Gastroesophageal sphincter (tissue), 4 donors: ENCODE data around the gene TNFAIP6. TPM values are rescaled to one million over a fixed set of nuclear protein-coding genes. Genes with fewer than 3 reads are reported as not detected.
"Not testable (repeated sequence)": the region's sequence is repeated elsewhere in the genome, so short reads cannot be mapped to it uniquely, and the experiment has no call there.

Experiments
- ATAC-seq: fragments of 150-250 bp; one replicate; pipeline ENCODE4 v1.9.1; 2016; ENCODE audit warnings: mild to moderate bottlenecking, moderate library complexity
- H3K27ac ChIP-seq, 4 donors: fragments of 200-600 bp; sonication (generic) in 3 of 4; 1 replicate in 3 of 4; 2 replicates in 1 of 4; pipeline ENCODE4 v1.5.1; 2016 to 2019
- H3K27me3 ChIP-seq: fragments of 200-600 bp; sonication (generic); one replicate; pipeline ENCODE4 v1.5.1; 2019
- H3K36me3 ChIP-seq, 2 donors: fragments of 200-600 bp; sonication (generic); one replicate each; pipeline ENCODE4 v1.5.1; 2019; ENCODE audit warnings: control low read depth in 1 of 2
- H3K4me1 ChIP-seq, 3 donors: fragments of 200-600 bp; sonication (generic); 1 replicate in 2 of 3; 2 replicates in 1 of 3; pipeline ENCODE4 v1.5.1; 2016 to 2019; ENCODE audit warnings: control low read depth in 2 of 3
- H3K4me3 ChIP-seq, 2 donors: fragments of 200-600 bp; sonication (generic); one replicate each; pipeline ENCODE4 v1.5.1; 2019; ENCODE audit warnings: mild to moderate bottlenecking in 1 of 2, moderate library complexity in 1 of 2
- H3K9me3 ChIP-seq, 3 donors: fragments of 200-600 bp; sonication (generic); one replicate each; pipeline ENCODE4 v1.5.1; 2017 to 2019; ENCODE audit warnings: control low read depth in 2 of 3
- EP300 ChIP-seq: sonication (generic); formaldehyde crosslinking; IDR thresholded peaks from one replicate; pipeline ENCODE4 v1.6.1; 2017; ENCODE audit warnings: antibody characterized with exemption, mild to moderate bottlenecking
- POLR2A ChIP-seq, 2 donors: fragments of 450-650 bp; IDR thresholded peaks; one replicate each; pipeline ENCODE4 v1.6.1; 2017; ENCODE audit warnings: antibody characterized with exemption in 2 of 2, mild to moderate bottlenecking in 2 of 2, moderate library complexity in 1 of 2
- POLR2AphosphoS5 ChIP-seq: sonication (generic); formaldehyde crosslinking; IDR thresholded peaks from one replicate; pipeline ENCODE4 v1.6.1; 2017; ENCODE audit warnings: antibody characterized with exemption
- WGBS, 2 donors: methylation state at CpG; one replicate each; pipeline ENCODE4 v1.1.5; 2018; ENCODE audit warnings: low coverage in 1 of 2; 5-methylcytosine and 5-hydroxymethylcytosine counted together
- total RNA-seq, 4 donors: library from RNA; depleted of rRNA; stranded (reverse); fragments of >200 nt; gene quantifications; one replicate each; pipeline ENCODE4 v1.1.0, GENCODE V29; 2016
- TF ChIP-seq, protein P1 (sequence below), 4 experiments: fragments of 200-600 bp in 2 of 4; fragments of 450-650 bp in 2 of 4; sonication (generic) in 1 of 4; IDR thresholded peaks; one replicate each; pipeline ENCODE4 v1.5.1; 2017 to 2019; ENCODE audit warnings: antibody characterized with exemption in 4 of 4, mild to moderate bottlenecking in 2 of 4, moderate library complexity in 2 of 4

TNFAIP6 gene, protein sequence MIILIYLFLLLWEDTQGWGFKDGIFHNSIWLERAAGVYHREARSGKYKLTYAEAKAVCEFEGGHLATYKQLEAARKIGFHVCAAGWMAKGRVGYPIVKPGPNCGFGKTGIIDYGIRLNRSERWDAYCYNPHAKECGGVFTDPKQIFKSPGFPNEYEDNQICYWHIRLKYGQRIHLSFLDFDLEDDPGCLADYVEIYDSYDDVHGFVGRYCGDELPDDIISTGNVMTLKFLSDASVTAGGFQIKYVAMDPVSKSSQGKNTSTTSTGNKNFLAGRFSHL
- 10 to 100 TPM in 1 of 4 donors, 1 to 10 TPM in 3; 1.1 to 12.5 (median 5.5) TPM for total RNA-seq

DNA sequence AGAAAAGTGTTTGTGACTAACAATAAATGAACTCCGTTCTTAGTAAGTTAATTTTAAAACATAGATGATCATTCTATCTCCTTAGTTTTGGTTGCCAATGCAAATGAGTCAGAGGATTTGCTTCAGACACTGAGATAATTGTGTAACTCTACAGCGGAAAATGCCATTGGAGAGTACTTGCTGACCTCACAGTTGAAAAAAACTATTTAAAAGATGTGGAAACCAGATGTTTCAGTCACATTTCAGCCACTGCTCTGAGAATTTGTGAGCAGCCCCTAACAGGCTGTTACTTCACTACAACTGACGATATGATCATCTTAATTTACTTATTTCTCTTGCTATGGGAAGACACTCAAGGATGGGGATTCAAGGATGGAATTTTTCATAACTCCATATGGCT, at the start of gene TNFAIP6:
Gene TNFAIP6, plus strand, starts transcription at position 234 of the 400 bp plus-strand sequence. Its CDS starts 75 bp downstream, at position 309.
- peak within 1 kb of the TSS; percentile 19 to 20 for H3K4me3 ChIP-seq

DNA sequence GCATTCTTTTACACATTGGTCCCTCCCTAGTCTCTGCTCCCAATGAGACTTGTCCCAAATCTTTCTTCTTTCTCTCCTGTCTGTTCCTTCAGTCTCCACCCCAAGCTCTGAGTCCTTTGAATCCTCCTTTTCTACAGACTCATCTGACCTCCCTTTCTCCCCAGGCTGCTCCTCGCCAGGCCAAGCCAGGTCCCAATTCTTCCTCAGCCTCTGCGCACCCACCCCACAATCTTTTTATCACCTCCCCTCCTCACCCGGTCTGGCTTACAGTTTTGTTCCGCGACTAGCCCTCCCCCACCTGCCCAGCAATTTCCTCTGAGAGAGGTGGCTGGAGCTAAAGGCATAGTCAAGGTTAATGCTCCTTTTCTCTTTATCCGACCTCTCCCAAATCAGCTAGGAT, 47.1 kb upstream of the TNFAIP6 start:
- not testable (repeated sequence) for H3K4me3 ChIP-seq, H3K9me3 ChIP-seq, H3K27me3 ChIP-seq, H3K4me1 ChIP-seq, H3K36me3 ChIP-seq, ATAC-seq, H3K27ac ChIP-seq
- WGBS, 2 donors, result 96 to 99% methylated on average over 5 of the region's 6 CpGs

More for the DNA sequence above, at the start of gene TNFAIP6:
- peak; percentile 83 for ATAC-seq
- no peaks in the 10 kb centered on the region for H3K27me3 ChIP-seq
- 10 to 24% methylated on average over 3 of the region's 3 CpGs for WGBS, 2 donors
- TF ChIP-seq, protein P1, sequence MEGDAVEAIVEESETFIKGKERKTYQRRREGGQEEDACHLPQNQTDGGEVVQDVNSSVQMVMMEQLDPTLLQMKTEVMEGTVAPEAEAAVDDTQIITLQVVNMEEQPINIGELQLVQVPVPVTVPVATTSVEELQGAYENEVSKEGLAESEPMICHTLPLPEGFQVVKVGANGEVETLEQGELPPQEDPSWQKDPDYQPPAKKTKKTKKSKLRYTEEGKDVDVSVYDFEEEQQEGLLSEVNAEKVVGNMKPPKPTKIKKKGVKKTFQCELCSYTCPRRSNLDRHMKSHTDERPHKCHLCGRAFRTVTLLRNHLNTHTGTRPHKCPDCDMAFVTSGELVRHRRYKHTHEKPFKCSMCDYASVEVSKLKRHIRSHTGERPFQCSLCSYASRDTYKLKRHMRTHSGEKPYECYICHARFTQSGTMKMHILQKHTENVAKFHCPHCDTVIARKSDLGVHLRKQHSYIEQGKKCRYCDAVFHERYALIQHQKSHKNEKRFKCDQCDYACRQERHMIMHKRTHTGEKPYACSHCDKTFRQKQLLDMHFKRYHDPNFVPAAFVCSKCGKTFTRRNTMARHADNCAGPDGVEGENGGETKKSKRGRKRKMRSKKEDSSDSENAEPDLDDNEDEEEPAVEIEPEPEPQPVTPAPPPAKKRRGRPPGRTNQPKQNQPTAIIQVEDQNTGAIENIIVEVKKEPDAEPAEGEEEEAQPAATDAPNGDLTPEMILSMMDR (IDR thresholded peaks at IDR 0.05), result no peak
- TF ChIP-seq POLR2A (IDR thresholded peaks at IDR 0.05) (peak; percentile 49 to 60), POLR2AphosphoS5 (peak; percentile 87)
- peak within 1 kb of the TSS; percentile 34 to 49 (median 42) for H3K27ac ChIP-seq
- H3K36me3 ChIP-seq, result no peaks in the 10 kb centered on the region
- no peaks in the 10 kb centered on the region for H3K9me3 ChIP-seq
- no peaks in the 10 kb centered on the region for H3K4me1 ChIP-seq

DNA sequence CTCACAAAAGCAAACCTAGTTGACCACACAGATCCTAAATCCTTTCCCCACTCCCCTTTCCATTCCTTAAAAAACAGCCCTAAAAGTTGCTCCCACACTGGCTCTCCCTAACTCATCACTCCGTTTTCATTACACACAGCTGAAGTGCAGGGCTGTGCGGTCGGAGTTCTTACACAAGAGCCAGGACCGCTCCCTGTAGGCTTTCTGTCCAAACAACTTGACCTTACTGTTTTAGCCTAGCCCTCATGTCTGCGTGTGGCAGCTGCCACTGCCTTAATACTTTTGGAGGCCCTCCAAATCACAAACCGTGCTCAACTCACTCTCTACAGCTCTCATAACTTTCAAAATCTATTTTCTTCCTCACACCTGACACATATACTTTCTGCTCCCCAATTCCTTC, 45.0 kb upstream of the TNFAIP6 start:
- H3K27ac ChIP-seq, H3K9me3 ChIP-seq, H3K4me3 ChIP-seq, H3K27me3 ChIP-seq, H3K36me3 ChIP-seq, ATAC-seq: not testable (repeated sequence)
- peaks cover 0 to 15% (median 0%) of the 10 kb centered on the region in 3 donors for H3K4me1 ChIP-seq
- 45 to 63% methylated on average over 6 of the region's 6 CpGs for WGBS, 2 donors

DNA sequence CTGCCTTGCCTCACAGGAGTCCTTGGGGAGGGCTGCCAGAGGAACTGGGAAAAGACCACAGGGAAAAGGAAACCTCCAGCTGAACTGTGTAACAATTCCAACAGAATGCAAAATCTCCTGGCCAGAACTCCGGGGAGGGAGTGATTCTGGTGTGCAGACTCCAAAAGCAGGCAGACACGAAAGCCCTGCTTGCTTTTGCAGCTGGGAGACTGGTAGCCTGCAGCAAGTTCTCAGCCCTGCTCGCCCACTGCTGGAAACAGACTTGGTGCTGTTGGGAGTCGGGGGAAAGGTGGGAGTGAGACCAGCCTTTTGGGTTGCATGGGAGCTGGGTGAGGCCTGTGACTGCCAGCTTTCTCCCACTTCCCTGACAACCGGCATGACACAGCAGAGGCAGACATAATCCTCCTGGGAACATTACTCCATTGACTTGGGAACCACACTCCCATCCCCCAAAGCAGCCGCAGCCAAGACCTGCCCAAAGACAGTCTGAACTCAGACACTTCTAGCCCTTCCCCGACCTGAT, 42.0 kb upstream of the TNFAIP6 start:
- Histone ChIP-seq H3K27me3 (no peaks in the 10 kb centered on the region), H3K9me3 (peaks cover 0 to 7% (median 0%) of the 10 kb centered on the region in 3 donors), H3K4me1 (peaks cover 0 to 15% (median 0%) of the 10 kb centered on the region in 3 donors), H3K36me3 (no peaks in the 10 kb centered on the region), H3K4me3 (peak overlapping the region in 1 of 2 donors; percentile 14), H3K27ac (peak overlapping the region in 3 of 4 donors; percentile 47 to 51 (median 47))
- TF ChIP-seq, protein P1 (IDR thresholded peaks at IDR 0.05), result no peak
- TF ChIP-seq POLR2A (IDR thresholded peaks at IDR 0.05), result no peak
- 18% methylated on average over 2 of the region's 7 CpGs; no CpG with 5 or more reads in 1 of the 2 donors for WGBS, 2 donors
- ATAC-seq, result peak; percentile 61

- WGBS, 2 donors, result 67 to 82% methylated on average over 4 of the region's 4 CpGs
- H3K36me3 ChIP-seq, result no peaks in the 10 kb centered on the region
- peaks cover 0 to under 1% (median 0%) of the 10 kb centered on the region in 3 donors for H3K9me3 ChIP-seq
- H3K27me3 ChIP-seq, result no peaks in the 10 kb centered on the region
- H3K4me3 ChIP-seq, result no peak overlapping the region
- no peak overlapping the region for H3K27ac ChIP-seq
- ATAC-seq, result no peak
- TF ChIP-seq POLR2AphosphoS5 (no peak), POLR2A (IDR thresholded peaks at IDR 0.05) (no peak), EP300 (no peak)
- TF ChIP-seq, protein P1 (IDR thresholded peaks at IDR 0.05), result no peak
- no peaks in the 10 kb centered on the region for H3K4me1 ChIP-seq
Observed at GRCh38 chr2:151325581-151326095, 31.8 kb upstream of the TNFAIP6 start.

GRCh38 chr2:151326554-151326953, 30.8 kb upstream of the TNFAIP6 start:
- no peak for TF ChIP-seq EP300
- TF ChIP-seq POLR2AphosphoS5, result no peak
- TF ChIP-seq, protein P1 (IDR thresholded peaks at IDR 0.05), result no peak
- TF ChIP-seq POLR2A (IDR thresholded peaks at IDR 0.05), result no peak
- Histone ChIP-seq H3K9me3 (no peaks in the 10 kb centered on the region), H3K4me1 (no peaks in the 10 kb centered on the region), H3K4me3 (no peak overlapping the region), H3K27me3 (no peaks in the 10 kb centered on the region), H3K36me3 (no peaks in the 10 kb centered on the region), H3K27ac (no peak overlapping the region)
- ATAC-seq, result no peak
- WGBS, 2 donors, result 33 to 57% methylated on average over 1 of the region's 1 CpG
